GM21367 (cell line): ENCODE data around the gene PTK7.
"Not testable (repeated sequence)": the region's sequence is repeated elsewhere in the genome, so short reads cannot be mapped to it uniquely, and the experiment has no call there.

Experiments used
- ATAC-seq: cut with Tn5 transposase; IDR thresholded peaks from one replicate; pipeline ENCODE4 v1.9.1; 2021; ENCODE audit not compliant: unreplicated experiment

Gene PTK7

GRCh38 chr6:43075670-43076463 lies at the start of gene PTK7:
Gene PTK7, plus strand, starts transcription at chr6:43076314. Its CDS starts 175 bp downstream, at chr6:43076489.
- no peak for ATAC-seq

DNA sequence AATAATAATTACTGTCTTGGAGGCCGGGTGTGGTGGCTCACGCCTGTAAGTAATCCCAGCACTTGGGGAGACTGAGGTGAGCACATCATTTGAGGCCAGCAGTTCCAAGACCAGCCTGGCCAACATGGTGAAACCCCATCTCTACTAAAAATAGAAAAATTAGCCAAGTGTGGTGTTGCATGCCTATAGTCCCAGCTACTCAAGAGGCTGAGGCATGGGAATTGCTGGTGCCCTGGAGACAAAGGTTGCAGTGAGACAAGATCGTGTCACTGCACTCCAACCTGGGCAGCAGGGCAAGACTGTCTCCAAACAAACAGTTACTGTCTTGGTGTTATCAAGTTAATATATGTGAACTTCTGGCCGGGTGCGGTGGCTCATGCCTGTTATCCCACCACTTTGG lies 49.7 kb upstream of the PTK7 start:
- no peak for ATAC-seq

DNA sequence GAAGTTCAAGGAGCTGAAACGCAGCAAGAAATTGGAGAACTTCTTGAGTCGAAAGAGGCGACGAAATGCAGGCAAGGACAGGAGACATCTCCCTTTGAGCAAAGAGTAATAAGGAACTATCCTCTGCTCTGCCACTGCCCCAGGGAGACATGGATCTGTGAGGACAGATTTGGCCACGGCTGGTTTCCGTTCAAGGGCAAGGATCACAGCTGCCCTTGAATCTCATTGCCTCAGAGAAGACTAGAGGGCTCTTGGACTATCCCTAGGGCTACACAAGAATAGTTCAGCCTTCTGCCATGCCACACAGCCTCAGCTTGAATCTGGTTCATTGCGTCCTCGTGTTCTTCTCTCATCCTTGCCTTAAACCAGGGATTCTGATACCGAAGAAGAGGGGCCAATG lies 47.0 kb upstream of the PTK7 start:
- ATAC-seq = no peak

DNA sequence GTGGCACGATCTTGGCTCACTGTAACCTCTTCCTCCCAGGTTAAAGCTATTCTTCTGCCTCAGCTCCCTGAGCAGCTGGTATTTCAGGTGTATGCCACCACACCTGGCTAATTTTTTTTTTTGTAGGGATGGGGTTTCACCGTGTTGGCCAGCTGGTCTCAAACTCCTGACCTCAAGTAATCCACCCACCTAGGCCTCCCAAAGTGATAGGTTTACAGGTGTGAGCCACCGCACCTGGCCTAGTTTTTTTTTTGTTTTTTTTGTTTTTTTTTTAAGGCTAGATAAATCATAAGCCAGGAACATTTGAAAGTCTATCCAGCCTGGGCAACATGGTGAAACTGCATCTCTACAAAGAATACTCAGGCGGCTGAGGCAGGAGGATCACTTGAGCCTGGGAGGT lies 43.8 kb upstream of the PTK7 start:
- no peak for ATAC-seq

DNA sequence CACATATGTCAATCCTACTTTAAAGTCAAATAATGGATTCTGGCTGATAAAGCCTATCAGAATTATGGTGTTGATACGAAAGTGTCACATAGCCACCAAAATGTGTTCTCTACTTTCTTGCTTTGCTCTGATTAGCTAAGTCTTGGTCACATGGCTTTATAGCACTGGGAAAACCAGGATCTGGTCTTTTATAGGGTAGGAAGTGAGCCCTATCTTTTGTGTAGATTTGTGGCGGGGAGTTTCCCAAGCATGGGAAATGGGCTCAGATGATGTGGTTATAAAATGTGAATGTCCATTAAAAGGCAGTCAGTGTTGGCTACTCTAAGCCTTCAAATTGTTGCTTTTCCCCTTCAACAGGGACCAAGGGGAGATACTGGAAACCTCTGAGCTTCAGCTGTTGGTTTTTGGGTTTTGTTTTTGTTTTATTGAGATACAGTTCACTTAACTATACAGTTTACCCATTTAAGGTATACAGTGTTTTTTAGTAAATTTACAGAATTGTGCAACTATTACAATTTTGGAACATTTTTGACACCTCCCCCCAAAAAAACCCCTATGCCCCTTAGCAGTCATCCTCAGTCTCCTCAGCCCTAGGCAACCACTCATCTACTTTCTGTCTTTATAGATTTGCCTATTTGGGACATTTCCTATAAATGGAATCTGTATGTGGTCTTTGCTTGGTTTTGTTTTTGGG lies 42.5 kb upstream of the PTK7 start:
- no peak for ATAC-seq

DNA sequence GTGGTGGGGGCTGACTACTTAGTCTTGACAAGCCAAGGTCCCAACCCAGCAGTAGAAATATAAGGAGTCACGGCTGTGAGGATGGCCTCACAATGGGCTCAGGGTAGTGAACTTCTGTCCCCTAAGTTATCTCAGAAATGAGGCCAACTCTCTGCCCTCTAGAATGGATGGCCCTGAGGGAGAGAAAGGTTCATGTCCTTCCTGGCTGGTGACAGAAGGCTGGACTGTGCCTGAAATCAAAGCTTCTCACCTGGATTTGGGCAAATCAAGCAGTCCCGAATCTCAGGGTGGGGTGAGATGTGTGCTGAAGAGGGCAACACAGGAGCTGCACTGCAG lies 42.0 kb upstream of the PTK7 start:
- ATAC-seq = no peak

DNA sequence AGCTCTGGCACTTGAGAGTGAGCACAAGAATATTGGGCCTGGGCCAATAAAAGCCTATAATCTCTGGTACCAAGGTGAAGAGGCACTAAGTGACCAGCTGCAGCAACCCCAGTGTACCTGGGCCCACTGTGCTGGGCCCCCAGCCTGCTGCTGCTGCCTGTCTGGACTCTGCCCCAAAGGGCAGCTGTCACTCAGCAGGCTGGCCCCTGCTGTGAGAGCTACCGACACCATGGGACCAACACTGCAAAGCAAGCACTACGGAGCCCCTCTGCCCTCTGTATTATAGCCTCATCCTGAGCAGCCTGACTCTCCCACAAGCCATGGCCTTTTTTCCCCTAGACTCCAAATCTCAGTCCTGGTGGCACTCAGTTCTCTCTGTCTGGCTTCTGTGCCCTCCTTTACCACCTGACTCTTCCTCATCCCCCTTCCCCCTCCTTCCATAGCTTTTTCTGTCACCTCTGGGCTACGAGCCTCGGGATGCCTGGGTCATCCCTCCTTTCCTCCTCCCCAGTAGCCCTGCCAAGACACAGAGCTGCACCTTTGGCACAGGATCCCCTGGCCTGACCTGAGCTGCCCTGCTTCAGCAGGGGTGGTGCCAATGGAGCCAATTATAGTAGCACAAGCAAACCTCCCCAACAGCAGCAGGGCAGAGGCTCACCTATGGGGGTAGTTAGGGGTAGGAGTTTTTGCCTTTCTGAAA lies 40.5 kb upstream of the PTK7 start:
- no peak for ATAC-seq

DNA sequence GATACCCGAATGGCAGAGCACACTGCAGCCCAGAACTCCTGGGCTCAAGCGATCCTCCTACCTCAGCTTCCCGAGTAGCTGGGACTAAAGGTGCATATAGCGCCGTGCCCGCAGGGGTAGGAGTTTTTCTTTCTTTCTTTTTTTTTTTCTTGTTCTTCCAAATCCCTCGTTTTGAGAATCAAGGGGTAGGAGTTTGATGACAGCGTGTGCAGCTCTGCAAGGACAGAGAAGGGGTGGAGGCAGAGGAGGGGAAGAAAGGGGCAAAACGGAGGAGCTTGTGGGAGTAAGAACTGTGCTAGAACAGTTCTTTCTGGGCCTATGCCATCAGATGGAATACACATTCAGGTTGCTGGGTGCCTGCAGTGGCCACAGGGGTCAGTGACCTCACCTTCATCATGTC lies 39.4 kb upstream of the PTK7 start:
- ATAC-seq = no peak

GRCh38 chr6:43037197-43037596 lies 38.9 kb upstream of the PTK7 start:
- ATAC-seq = no peak

DNA sequence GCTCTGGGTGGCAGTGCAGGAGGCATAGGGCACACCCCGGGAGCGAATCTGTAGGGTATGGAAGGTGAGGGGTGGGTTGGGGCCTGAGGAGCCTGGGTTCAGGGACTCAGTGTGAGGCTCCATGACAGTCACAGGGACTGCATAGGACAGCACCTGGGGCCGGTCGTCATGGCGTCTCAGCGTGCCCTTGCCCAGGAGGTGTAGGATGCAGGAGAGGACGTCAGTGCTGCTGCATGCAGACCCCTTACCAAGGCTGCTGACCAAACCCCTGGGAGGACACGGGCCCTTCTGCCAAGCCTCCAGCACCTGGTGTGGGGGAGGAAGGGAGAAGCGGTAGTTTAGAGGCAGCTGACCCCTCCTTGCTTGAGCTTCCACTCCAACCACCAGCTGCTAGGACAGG lies 38.4 kb upstream of the PTK7 start:
- no peak for ATAC-seq

GRCh38 chr6:43038727-43039126 lies 37.4 kb upstream of the PTK7 start:
- ATAC-seq = no peak

- no peak for ATAC-seq
Observed at GRCh38 chr6:43040542-43041257, 35.4 kb upstream of the PTK7 start.

DNA sequence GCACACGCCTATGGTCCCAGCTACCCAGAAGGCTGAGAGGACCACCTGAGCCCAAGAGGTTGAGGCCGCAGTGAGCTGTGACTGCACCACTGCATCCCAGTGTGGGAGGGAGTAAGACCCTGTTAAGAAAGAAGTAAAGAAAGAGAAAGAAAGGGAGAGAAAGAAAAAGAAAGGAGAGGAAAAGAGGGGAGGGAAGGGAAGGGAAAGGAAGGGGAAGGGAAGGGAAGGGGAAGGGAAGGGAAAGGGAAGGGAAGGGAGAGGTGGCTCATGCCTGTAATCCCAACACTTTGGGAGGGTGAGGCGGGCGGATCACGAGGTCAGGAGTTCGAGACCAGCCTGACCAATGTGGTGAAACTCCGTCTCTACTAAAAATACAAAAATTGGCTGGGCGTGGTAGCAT lies 34.6 kb upstream of the PTK7 start:
- not testable (repeated sequence) for ATAC-seq

GRCh38 chr6:43043310-43043709 lies 32.8 kb upstream of the PTK7 start:
- ATAC-seq = no peak

- no peak for ATAC-seq
Observed at GRCh38 chr6:43045371-43045930, 30.7 kb upstream of the PTK7 start.

DNA sequence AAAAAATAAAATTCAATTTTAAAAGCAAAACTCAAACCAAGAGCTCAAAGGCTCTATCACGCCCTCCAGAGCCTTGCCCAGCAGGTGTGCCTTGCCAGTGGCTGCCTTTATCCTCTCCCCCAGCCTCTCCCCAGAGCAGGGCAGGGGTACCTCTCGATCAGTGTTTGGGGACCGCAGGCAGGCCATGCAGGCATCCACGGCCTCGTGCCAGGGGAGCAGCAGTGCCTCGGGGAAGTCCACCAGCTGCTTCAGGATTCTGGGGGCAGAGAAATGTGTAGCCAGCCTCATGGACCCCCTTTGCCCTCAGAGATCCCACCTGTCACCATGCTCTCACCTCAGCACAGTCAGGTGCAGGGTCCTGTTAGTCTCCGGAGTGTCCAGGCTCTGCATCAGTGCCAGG lies 28.1 kb upstream of the PTK7 start:
- ATAC-seq = no peak

- ATAC-seq = no peak
Observed at GRCh38 chr6:43050981-43051380, 25.1 kb upstream of the PTK7 start.

GRCh38 chr6:43052225-43052841 lies 23.8 kb upstream of the PTK7 start:
- ATAC-seq = no peak

GRCh38 chr6:43052842-43053544 lies 23.1 kb upstream of the PTK7 start:
- ATAC-seq = no peak

GRCh38 chr6:43053545-43054205 lies 22.4 kb upstream of the PTK7 start, which contains the start of gene CUL7:
Gene CUL7, minus strand, starts transcription at chr6:43053851. Its CDS starts 1,063 bp downstream, at chr6:43052788.
- peak; percentile 77 for ATAC-seq
